ENCODE results near the gene TMEM220.

Gene TMEM220

DNA sequence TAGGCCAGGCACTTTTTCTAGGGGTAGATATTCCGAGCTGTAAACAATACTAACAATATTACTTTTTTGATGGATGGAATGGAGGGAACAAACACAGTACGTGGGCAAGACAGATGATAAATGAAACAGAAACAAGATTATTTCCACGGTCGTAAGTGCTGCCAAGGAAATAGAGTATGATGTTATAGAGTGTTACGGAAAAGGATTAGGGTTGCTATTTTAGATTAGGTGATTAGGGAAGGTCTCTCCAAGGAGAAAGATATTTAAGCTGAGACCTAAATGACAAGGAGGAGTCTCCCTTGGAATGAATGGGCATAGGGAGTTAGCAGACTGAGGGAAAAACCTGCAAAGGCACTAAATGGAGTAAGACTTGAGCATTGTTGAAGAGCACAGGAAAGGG, 24.1 kb downstream of the TMEM220 start:
- TF ChIP-seq, protein P1, sequence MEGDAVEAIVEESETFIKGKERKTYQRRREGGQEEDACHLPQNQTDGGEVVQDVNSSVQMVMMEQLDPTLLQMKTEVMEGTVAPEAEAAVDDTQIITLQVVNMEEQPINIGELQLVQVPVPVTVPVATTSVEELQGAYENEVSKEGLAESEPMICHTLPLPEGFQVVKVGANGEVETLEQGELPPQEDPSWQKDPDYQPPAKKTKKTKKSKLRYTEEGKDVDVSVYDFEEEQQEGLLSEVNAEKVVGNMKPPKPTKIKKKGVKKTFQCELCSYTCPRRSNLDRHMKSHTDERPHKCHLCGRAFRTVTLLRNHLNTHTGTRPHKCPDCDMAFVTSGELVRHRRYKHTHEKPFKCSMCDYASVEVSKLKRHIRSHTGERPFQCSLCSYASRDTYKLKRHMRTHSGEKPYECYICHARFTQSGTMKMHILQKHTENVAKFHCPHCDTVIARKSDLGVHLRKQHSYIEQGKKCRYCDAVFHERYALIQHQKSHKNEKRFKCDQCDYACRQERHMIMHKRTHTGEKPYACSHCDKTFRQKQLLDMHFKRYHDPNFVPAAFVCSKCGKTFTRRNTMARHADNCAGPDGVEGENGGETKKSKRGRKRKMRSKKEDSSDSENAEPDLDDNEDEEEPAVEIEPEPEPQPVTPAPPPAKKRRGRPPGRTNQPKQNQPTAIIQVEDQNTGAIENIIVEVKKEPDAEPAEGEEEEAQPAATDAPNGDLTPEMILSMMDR (conservative IDR thresholded peaks at IDR 0.05; ENCODE audit: low read depth, low read length), result no peak
- Histone ChIP-seq H3K36me3 (ENCODE audit: insufficient read depth) (no peaks in the 10 kb centered on the region), H3K9ac (no peak overlapping the region), H3K4me1 (ENCODE audit: low read depth, poor library complexity, severe bottlenecking) (no peaks in the 10 kb centered on the region), H3K4me2 (no peak overlapping the region), H3K4me3 (IDR thresholded peaks at IDR 0.05; ENCODE audit: insufficient read depth, low read depth, low read length) (no peak overlapping the region), H3K79me2 (ENCODE audit: insufficient read depth, low read depth) (no peaks in the 10 kb centered on the region), H4K20me1 (ENCODE audit: insufficient read depth) (no peaks in the 10 kb centered on the region), H3K27me3 (ENCODE audit: insufficient read depth, low read depth) (no peaks in the 10 kb centered on the region), H3K27ac (no peak overlapping the region), H2AFZ (ENCODE audit: low read depth) (no peak overlapping the region)

DNA sequence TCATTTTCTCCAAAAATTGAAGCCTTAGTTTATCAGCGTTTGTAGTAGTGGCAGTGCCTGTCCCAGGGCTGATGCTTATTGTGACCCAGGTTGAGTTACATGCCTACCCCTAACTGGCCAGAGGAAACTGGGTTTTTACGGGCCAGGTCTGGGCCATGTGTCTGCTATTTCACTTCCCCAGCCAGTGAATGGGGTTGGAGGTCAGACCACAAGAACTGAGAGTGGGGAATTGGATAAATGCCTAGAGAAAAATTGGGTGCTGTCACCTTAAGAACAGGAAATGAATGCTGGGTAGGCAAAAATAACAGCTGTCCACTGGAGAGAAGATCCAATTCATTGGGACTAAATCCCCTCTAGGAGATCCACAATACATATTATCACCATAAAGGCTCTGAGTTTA, 27.2 kb downstream of the TMEM220 start:
- Histone ChIP-seq H3K79me2 (ENCODE audit: insufficient read depth, low read depth) (no peaks in the 10 kb centered on the region), H3K27ac (no peak overlapping the region), H3K4me3 (IDR thresholded peaks at IDR 0.05; ENCODE audit: insufficient read depth, low read depth, low read length) (no peak overlapping the region), H2AFZ (ENCODE audit: low read depth) (no peak overlapping the region), H3K4me1 (ENCODE audit: low read depth, poor library complexity, severe bottlenecking) (no peaks in the 10 kb centered on the region), H3K4me2 (no peak overlapping the region), H4K20me1 (ENCODE audit: insufficient read depth) (no peaks in the 10 kb centered on the region), H3K9ac (no peak overlapping the region), H3K36me3 (ENCODE audit: insufficient read depth) (no peaks in the 10 kb centered on the region), H3K27me3 (ENCODE audit: insufficient read depth, low read depth) (no peaks in the 10 kb centered on the region)
- TF ChIP-seq, protein P1 (conservative IDR thresholded peaks at IDR 0.05; ENCODE audit: low read depth, low read length), result no peak

DNA sequence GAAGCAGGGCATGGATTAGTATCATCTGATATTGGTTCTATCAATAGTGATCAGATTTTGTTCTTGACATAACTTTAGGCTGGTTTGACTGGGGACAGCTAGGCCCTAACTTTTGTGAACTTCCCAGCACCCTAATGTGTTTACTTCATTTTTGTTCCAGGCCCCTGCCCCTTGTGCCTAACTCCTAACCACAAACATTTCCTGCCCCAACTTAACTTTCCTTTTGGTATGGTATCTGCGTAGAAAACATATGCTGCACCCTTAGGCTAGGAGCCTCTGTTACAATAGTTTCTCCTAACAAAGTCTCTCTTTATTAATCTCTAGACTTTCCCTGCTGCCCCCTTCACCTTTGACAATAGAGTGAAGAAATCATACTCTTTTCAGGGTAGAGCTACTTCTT, 30.0 kb downstream of the TMEM220 start:
- no peaks in the 10 kb centered on the region for H4K20me1 ChIP-seq (ENCODE audit: insufficient read depth)
- H3K4me1 ChIP-seq (ENCODE audit: low read depth, poor library complexity, severe bottlenecking), result no peaks in the 10 kb centered on the region
- no peak overlapping the region for H2AFZ ChIP-seq (ENCODE audit: low read depth)
- TF ChIP-seq, protein P1 (conservative IDR thresholded peaks at IDR 0.05; ENCODE audit: low read depth, low read length), result no peak
- H3K4me3 ChIP-seq (IDR thresholded peaks at IDR 0.05; ENCODE audit: insufficient read depth, low read depth, low read length), result no peak overlapping the region
- no peak overlapping the region for H3K9ac ChIP-seq
- H3K27me3 ChIP-seq (ENCODE audit: insufficient read depth, low read depth), result no peaks in the 10 kb centered on the region
- no peaks in the 10 kb centered on the region for H3K79me2 ChIP-seq (ENCODE audit: insufficient read depth, low read depth)
- H3K27ac ChIP-seq, result no peak overlapping the region
- no peak overlapping the region for H3K4me2 ChIP-seq
- H3K36me3 ChIP-seq (ENCODE audit: insufficient read depth), result no peaks in the 10 kb centered on the region

DNA sequence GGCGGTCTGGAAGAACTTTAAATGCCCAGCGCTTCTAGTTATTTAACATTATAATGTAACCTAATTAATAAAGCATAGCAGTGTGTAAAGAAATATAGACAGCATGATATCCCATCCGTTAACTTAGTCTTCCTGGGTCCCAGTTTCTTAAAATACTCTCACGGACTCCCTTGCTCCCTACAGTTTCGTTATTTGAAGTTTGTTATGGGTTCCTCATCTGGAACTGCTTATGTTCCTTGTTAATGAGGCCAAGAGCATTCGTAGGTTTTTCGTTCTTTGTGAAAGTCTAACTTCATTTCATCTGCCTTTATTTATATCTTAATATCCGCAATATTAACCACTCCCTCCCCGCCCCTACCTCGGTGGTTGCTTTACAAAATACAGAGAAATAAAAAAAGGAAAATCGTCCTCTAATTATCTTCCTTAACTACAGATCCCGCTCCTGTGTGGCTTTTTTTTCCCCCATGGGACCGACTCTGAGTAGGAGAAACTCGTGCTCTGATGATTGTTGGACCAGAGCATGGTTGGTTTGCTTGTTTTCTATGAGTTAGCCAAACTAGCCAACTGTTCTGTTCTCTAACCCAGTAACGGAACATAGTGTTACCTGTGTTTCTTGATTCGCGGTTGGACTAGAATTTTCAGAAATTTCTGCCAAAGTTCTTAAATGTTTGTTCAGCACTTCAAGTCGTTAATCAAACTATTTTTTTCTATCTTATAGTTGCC, 31.6 kb downstream of the TMEM220 start:
- Histone ChIP-seq H3K36me3 (ENCODE audit: insufficient read depth) (no peaks in the 10 kb centered on the region), H3K9ac (no peak overlapping the region), H3K4me3 (IDR thresholded peaks at IDR 0.05; ENCODE audit: insufficient read depth, low read depth, low read length) (no peak overlapping the region), H3K79me2 (ENCODE audit: insufficient read depth, low read depth) (no peaks in the 10 kb centered on the region), H3K27me3 (ENCODE audit: insufficient read depth, low read depth) (no peaks in the 10 kb centered on the region), H3K4me2 (no peak overlapping the region), H3K4me1 (ENCODE audit: low read depth, poor library complexity, severe bottlenecking) (no peaks in the 10 kb centered on the region), H4K20me1 (ENCODE audit: insufficient read depth) (no peaks in the 10 kb centered on the region), H2AFZ (ENCODE audit: low read depth) (peak overlapping the region; percentile 54), H3K27ac (no peak overlapping the region)
- TF ChIP-seq, protein P1 (conservative IDR thresholded peaks at IDR 0.05; ENCODE audit: low read depth, low read length), result no peak
